ENCODE results near the gene LAPTM4A. TPM values are rescaled to one million over a fixed set of nuclear protein-coding genes. Genes with fewer than 3 reads are reported as not detected.

Gene LAPTM4A
- total RNA-seq, 1 experiment from 2014 or later: 131 TPM

DNA sequence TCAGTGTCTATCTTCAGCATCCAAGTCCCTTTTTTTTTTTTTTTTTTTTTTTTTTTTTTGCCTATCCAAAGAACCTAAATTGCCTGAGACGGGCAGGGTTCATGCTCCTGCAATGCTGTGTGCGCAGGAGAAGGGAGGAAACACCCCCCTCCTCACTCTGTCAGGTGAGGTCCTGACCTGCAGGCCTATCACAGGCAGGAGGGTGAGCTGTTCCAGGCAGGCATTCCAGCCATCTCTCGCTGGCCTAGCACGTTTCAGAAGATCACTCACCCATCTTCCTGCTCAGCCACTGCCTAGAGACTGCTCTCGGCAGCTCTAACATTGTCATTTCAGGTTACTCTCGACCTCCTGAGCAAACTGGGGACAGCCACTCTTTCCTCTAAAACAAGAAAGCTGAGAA, 48.4 kb upstream of the LAPTM4A start:
- no peaks in the 10 kb centered on the region for H3K4me1 ChIP-seq (ENCODE audit: insufficient read depth, low read length)
- no peaks in the 10 kb centered on the region for H3K23me2 ChIP-seq (ENCODE audit: insufficient read length, low read depth, low read length, poor library complexity, severe bottlenecking)
- WGBS (ENCODE audit: extremely low coverage, insufficient read length, low lambda C conversion rate): no CpG with 5 or more reads among the region's 6 CpGs

More for the DNA sequence above, 48.4 kb upstream of the LAPTM4A start:
- Mint-ChIP-seq H3K27me3 (ENCODE audit: low read depth) (no peaks in the 10 kb centered on the region; the same call in 1 of the 2 replicates), H3K27ac (no peak overlapping the region), H3K36me3 (ENCODE audit: insufficient read depth in 1 of 3, low read depth in 3 of 3) (no peaks in the 10 kb centered on the region; a peak in 2 of 7 replicates), H3K4me3 (no peak overlapping the region), H3K4me1 (peaks cover 3 to 5% of the 10 kb centered on the region in 2 experiments; a peak in 3 of 4 replicates), H3K9me3 (peaks cover 4 to 7% of the 10 kb centered on the region in 2 experiments; a peak in 3 of 5 replicates)
- Histone ChIP-seq H3K27me3 (ENCODE audit: insufficient read depth, low read length) (no peaks in the 10 kb centered on the region), H2BK20ac (ENCODE audit: low read depth, low read length, poor library complexity, severe bottlenecking) (no peak overlapping the region), H3K27ac (ENCODE audit: insufficient read length, low read depth, low read length) (no peak overlapping the region), H4K5ac (ENCODE audit: insufficient read length, low read depth, low read length) (no peak overlapping the region), H2BK5ac (ENCODE audit: insufficient read length, low read length) (no peak overlapping the region), H4K20me1 (ENCODE audit: control insufficient read depth, insufficient read depth, insufficient read length) (no peaks in the 10 kb centered on the region), H3K14ac (ENCODE audit: insufficient read depth, low read length) (no peak overlapping the region), H3K9me3 (ENCODE audit: control insufficient read depth, low read depth, low read length) (no peaks in the 10 kb centered on the region), H3K18ac (ENCODE audit: insufficient read length, low read depth, low read length) (no peak overlapping the region), H2AFZ (ENCODE audit: low read length) (no peak overlapping the region), H3K56ac (ENCODE audit: insufficient read length, low read depth, low read length) (no peak overlapping the region), H2AK5ac (ENCODE audit: insufficient read length, low read length) (no peak overlapping the region), H3K79me2 (ENCODE audit: insufficient read depth, low read length) (no peaks in the 10 kb centered on the region), H4K8ac (replicated peaks; ENCODE audit: insufficient read length, low read depth, low read length) (no peak overlapping the region), H3T11ph (ENCODE audit: low read length) (no peak overlapping the region), H3K4me2 (ENCODE audit: insufficient read depth, insufficient read length, low read length) (no peak overlapping the region), H3K4ac (ENCODE audit: low read depth, low read length) (no peak overlapping the region), H3K9ac (ENCODE audit: extremely low read depth, insufficient read length, low read length) (no peak overlapping the region), H2BK120ac (ENCODE audit: low read depth, low read length, poor library complexity, severe bottlenecking) (no peak overlapping the region), H2BK15ac (ENCODE audit: low read depth, low read length) (no peak overlapping the region), H4K91ac (ENCODE audit: insufficient read length, low read depth, low read length) (no peak overlapping the region), H3K79me1 (ENCODE audit: insufficient read depth, low read depth, low read length, poor library complexity, severe bottlenecking) (no peaks in the 10 kb centered on the region), H2BK12ac (ENCODE audit: insufficient read length, low read depth, low read length) (no peak overlapping the region), H3K23ac (ENCODE audit: insufficient read length, low read depth, low read length) (no peak overlapping the region)
- DNase-seq: peak; percentile 62
- TF ChIP-seq, protein P1, sequence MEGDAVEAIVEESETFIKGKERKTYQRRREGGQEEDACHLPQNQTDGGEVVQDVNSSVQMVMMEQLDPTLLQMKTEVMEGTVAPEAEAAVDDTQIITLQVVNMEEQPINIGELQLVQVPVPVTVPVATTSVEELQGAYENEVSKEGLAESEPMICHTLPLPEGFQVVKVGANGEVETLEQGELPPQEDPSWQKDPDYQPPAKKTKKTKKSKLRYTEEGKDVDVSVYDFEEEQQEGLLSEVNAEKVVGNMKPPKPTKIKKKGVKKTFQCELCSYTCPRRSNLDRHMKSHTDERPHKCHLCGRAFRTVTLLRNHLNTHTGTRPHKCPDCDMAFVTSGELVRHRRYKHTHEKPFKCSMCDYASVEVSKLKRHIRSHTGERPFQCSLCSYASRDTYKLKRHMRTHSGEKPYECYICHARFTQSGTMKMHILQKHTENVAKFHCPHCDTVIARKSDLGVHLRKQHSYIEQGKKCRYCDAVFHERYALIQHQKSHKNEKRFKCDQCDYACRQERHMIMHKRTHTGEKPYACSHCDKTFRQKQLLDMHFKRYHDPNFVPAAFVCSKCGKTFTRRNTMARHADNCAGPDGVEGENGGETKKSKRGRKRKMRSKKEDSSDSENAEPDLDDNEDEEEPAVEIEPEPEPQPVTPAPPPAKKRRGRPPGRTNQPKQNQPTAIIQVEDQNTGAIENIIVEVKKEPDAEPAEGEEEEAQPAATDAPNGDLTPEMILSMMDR (conservative IDR thresholded peaks at IDR 0.05): no peak

Measured in H9 (cell line).